Neural progenitor cell (in vitro differentiated cells): ENCODE results near the gene TRMT44. TPM values are rescaled to one million over a fixed set of nuclear protein-coding genes. Genes with fewer than 3 reads are reported as not detected.

Source experiments
- DNase-seq: peaks from one replicate; pipeline ENCODE4 v3.0.0-alpha.2; 2016; ENCODE audit warnings: low spot score
- H2AFZ ChIP-seq: fragments of 200-600 bp; sonication (generic); replicated peaks from 2 replicates; pipeline ENCODE4 v1.6.1; 2016; ENCODE audit warnings: antibody characterized with exemption
- H3F3A ChIP-seq: fragments of 200-600 bp; sonication (generic); 2 replicates; pipeline ENCODE4 v1.6.1; 2016; ENCODE audit warnings: antibody characterized with exemption, low read depth
- H3K27ac ChIP-seq: fragments of 200-600 bp; sonication (generic); 2 replicates; pipeline ENCODE4 v1.5.1; 2016; ENCODE audit warnings: mild to moderate bottlenecking
- H3K27me3 ChIP-seq: fragments of 200-600 bp; sonication (generic); 2 replicates; pipeline ENCODE4 v1.6.1; 2016; ENCODE audit warnings: mild to moderate bottlenecking, moderate library complexity
- H3K36me3 ChIP-seq: fragments of 200-600 bp; sonication (generic); 2 replicates; pipeline ENCODE4 v1.5.1; 2016
- H3K4me1 ChIP-seq: fragments of 200-600 bp; sonication (generic); 2 replicates; pipeline ENCODE4 v1.6.1; 2016; ENCODE audit warnings: mixed run types
- H3K4me2 ChIP-seq: fragments of 200-600 bp; sonication (generic); 2 replicates; pipeline ENCODE4 v1.6.1; 2016
- H3K4me3 ChIP-seq: fragments of 200-600 bp; sonication (generic); 2 replicates; pipeline ENCODE4 v1.5.1; 2016
- H3K79me2 ChIP-seq: fragments of 200-600 bp; sonication (generic); 2 replicates; pipeline ENCODE4 v1.6.1; 2016; ENCODE audit warnings: low read depth
- H3K9ac ChIP-seq: fragments of 200-600 bp; sonication (generic); 2 replicates; pipeline ENCODE4 v1.6.1; 2016
- H3K9me3 ChIP-seq: fragments of 200-600 bp; sonication (generic); 2 replicates; pipeline ENCODE4 v1.5.1; 2016; ENCODE audit warnings: low read depth
- H4K20me1 ChIP-seq: fragments of 200-600 bp; sonication (generic); 2 replicates; pipeline ENCODE4 v1.6.1; 2016; ENCODE audit warnings: low read depth
- H3K27ac Mint-ChIP-seq: 3 replicates; pipeline ENCODE4 v1.8.0; 2021; ENCODE audit warnings: mixed read lengths
- H3K27me3 Mint-ChIP-seq: 2 replicates; pipeline ENCODE4 v1.8.0; 2022; ENCODE audit warnings: low read depth, mild to moderate bottlenecking, inconsistent platforms, moderate library complexity, mixed read lengths; ENCODE audit not compliant: insufficient read depth
- H3K36me3 Mint-ChIP-seq: 3 replicates; pipeline ENCODE4 v1.8.0; 2021; ENCODE audit warnings: mixed read lengths
- H3K4me1 Mint-ChIP-seq: 3 replicates; pipeline ENCODE4 v1.8.0; 2021; ENCODE audit warnings: mixed read lengths
- H3K4me3 Mint-ChIP-seq: 3 replicates; pipeline ENCODE4 v1.8.0; 2021; ENCODE audit warnings: mild to moderate bottlenecking, moderate library complexity, mixed read lengths
- H3K9me3 Mint-ChIP-seq: 3 replicates; pipeline ENCODE4 v1.8.0; 2020; ENCODE audit warnings: mixed read lengths
- CTCF ChIP-seq: fragments of 200-600 bp; sonication (generic); IDR thresholded peaks from 2 replicates; pipeline ENCODE4 v1.5.1; 2017; ENCODE audit warnings: antibody characterized with exemption, mild to moderate bottlenecking
- EZH2 ChIP-seq: fragments of 200-600 bp; sonication (generic); IDR thresholded peaks from 2 replicates; pipeline ENCODE4 v1.6.1; 2017; ENCODE audit warnings: antibody characterized with exemption, mild to moderate bottlenecking, moderate library complexity
- EZH2phosphoT487 ChIP-seq: fragments of 200-600 bp; sonication (generic); IDR thresholded peaks from 2 replicates; pipeline ENCODE4 v1.6.1; 2017; ENCODE audit warnings: antibody characterized with exemption
- total RNA-seq: library from RNA; depleted of rRNA; stranded (reverse); fragments of >200 nt; gene quantifications from 2 replicates; pipeline ENCODE4 v1.2.3, GENCODE V29; 2015; ENCODE audit warnings: low replicate concordance

Gene TRMT44
- total RNA-seq, 1 donor from 2014 or later: 19.9 TPM

GRCh38 chr4:8517946-8518345 lies 77.4 kb downstream of the TRMT44 start:
- Histone ChIP-seq H3K36me3 (no peaks in the 10 kb centered on the region), H3K27ac (no peak overlapping the region), H3K4me3 (no peak overlapping the region), H3K9ac (no peak overlapping the region), H3K4me1 (no peaks in the 10 kb centered on the region), H2AFZ (no peak overlapping the region), H4K20me1 (no peaks in the 10 kb centered on the region), H3K27me3 (no peaks in the 10 kb centered on the region), H3K4me2 (no peak overlapping the region), H3F3A (no peaks in the 10 kb centered on the region), H3K9me3 (no peaks in the 10 kb centered on the region), H3K79me2 (no peaks in the 10 kb centered on the region)
- DNase-seq: no peak
- Mint-ChIP-seq H3K36me3 (no peaks in the 10 kb centered on the region), H3K9me3 (peaks cover 11% of the 10 kb centered on the region), H3K27ac (no peak overlapping the region), H3K27me3 (peaks cover 7% of the 10 kb centered on the region), H3K4me3 (no peak overlapping the region), H3K4me1 (no peaks in the 10 kb centered on the region)
- TF ChIP-seq EZH2 (no peak), CTCF (no peak), EZH2phosphoT487 (no peak)

GRCh38 chr4:8522160-8523120 lies 81.9 kb downstream of the TRMT44 start:
- H3K4me1 Mint-ChIP-seq: no peaks in the 10 kb centered on the region
- Histone ChIP-seq H4K20me1 (no peaks in the 10 kb centered on the region), H3K4me2 (no peak overlapping the region), H3K9me3 (no peaks in the 10 kb centered on the region), H3K36me3 (no peaks in the 10 kb centered on the region), H3K27ac (no peak overlapping the region), H3K4me1 (no peaks in the 10 kb centered on the region), H3K79me2 (no peaks in the 10 kb centered on the region), H3F3A (no peaks in the 10 kb centered on the region), H3K4me3 (no peak overlapping the region), H3K9ac (no peak overlapping the region), H3K27me3 (no peaks in the 10 kb centered on the region), H2AFZ (no peak overlapping the region)
- no peak overlapping the region for H3K27ac Mint-ChIP-seq
- TF ChIP-seq EZH2phosphoT487 (no peak), CTCF (no peak), EZH2 (no peak)
- H3K27me3 Mint-ChIP-seq: peaks cover 3% of the 10 kb centered on the region
- no peak for DNase-seq
- no peak overlapping the region for H3K4me3 Mint-ChIP-seq
- peaks cover 7% of the 10 kb centered on the region for H3K9me3 Mint-ChIP-seq
- no peaks in the 10 kb centered on the region for H3K36me3 Mint-ChIP-seq

GRCh38 chr4:8523175-8523574 lies 82.6 kb downstream of the TRMT44 start:
- Mint-ChIP-seq H3K4me1 (no peaks in the 10 kb centered on the region), H3K36me3 (no peaks in the 10 kb centered on the region), H3K27me3 (peaks cover 3% of the 10 kb centered on the region), H3K9me3 (peaks cover 7% of the 10 kb centered on the region), H3K27ac (no peak overlapping the region), H3K4me3 (no peak overlapping the region)
- no peaks in the 10 kb centered on the region for H3K27me3 ChIP-seq
- H3K27ac ChIP-seq: no peak overlapping the region
- no peaks in the 10 kb centered on the region for H3K9me3 ChIP-seq
- H3K4me1 ChIP-seq: no peaks in the 10 kb centered on the region
- DNase-seq: no peak
- no peak overlapping the region for H2AFZ ChIP-seq
- H3F3A ChIP-seq: no peaks in the 10 kb centered on the region
- H3K4me3 ChIP-seq: no peak overlapping the region
- TF ChIP-seq EZH2: no peak
- no peak for TF ChIP-seq EZH2phosphoT487
- H3K4me2 ChIP-seq: no peak overlapping the region
- H4K20me1 ChIP-seq: no peaks in the 10 kb centered on the region
- no peaks in the 10 kb centered on the region for H3K79me2 ChIP-seq
- no peak overlapping the region for H3K9ac ChIP-seq
- H3K36me3 ChIP-seq: no peaks in the 10 kb centered on the region

GRCh38 chr4:8523766-8524165 lies 83.2 kb downstream of the TRMT44 start:
- Histone ChIP-seq H3K4me2 (no peak overlapping the region), H3K27ac (no peak overlapping the region), H3K4me3 (no peak overlapping the region), H3F3A (no peaks in the 10 kb centered on the region), H3K9ac (no peak overlapping the region), H3K9me3 (no peaks in the 10 kb centered on the region), H3K36me3 (no peaks in the 10 kb centered on the region), H3K4me1 (no peaks in the 10 kb centered on the region), H2AFZ (no peak overlapping the region), H3K27me3 (no peaks in the 10 kb centered on the region), H4K20me1 (no peaks in the 10 kb centered on the region), H3K79me2 (no peaks in the 10 kb centered on the region)
- no peak for DNase-seq
- Mint-ChIP-seq H3K4me3 (no peak overlapping the region), H3K27ac (no peak overlapping the region), H3K4me1 (no peaks in the 10 kb centered on the region), H3K27me3 (peaks cover 3% of the 10 kb centered on the region), H3K36me3 (no peaks in the 10 kb centered on the region), H3K9me3 (peaks cover 7% of the 10 kb centered on the region)
- no peak for TF ChIP-seq CTCF
- TF ChIP-seq EZH2phosphoT487: no peak
- no peak for TF ChIP-seq EZH2
